Measurements from ENCODE around the gene VWA8. TPM values are rescaled to one million over a fixed set of nuclear protein-coding genes. Genes with fewer than 3 reads are reported as not detected.

The VWA8 gene
- total and polyA plus RNA-seq, 4 donors = 7.1 to 50.3 (median 12.4) TPM

GRCh38 chr13:41854758-41855157, 106.2 kb downstream of the VWA8 start (continued):
- no peak for TF ChIP-seq RAD21 (IDR thresholded peaks at IDR 0.05)

- WGBS = 96% methylated on average over 3 of the region's 3 CpGs
- TF ChIP-seq RAD21 (IDR thresholded peaks at IDR 0.05) (no peak), CTCF (IDR thresholded peaks at IDR 0.05; ENCODE audit: low read depth, low read length, missing input control) (no peak), GABPA (IDR thresholded peaks at IDR 0.05 in 1 of 2, conservative IDR thresholded peaks at IDR 0.05 in 1 of 2) (no peak), HNF4A (conservative IDR thresholded peaks at IDR 0.05) (no peak), RXRA (IDR thresholded peaks at IDR 0.05) (no peak), JUND (IDR thresholded peaks at IDR 0.05) (no peak), EGR1 (IDR thresholded peaks at IDR 0.05; ENCODE audit: low read depth in 2 of 2) (no peak), SP1 (IDR thresholded peaks at IDR 0.05) (no peak), FOXA2 (IDR thresholded peaks at IDR 0.05) (no peak)
- TF ChIP-seq, protein P1, sequence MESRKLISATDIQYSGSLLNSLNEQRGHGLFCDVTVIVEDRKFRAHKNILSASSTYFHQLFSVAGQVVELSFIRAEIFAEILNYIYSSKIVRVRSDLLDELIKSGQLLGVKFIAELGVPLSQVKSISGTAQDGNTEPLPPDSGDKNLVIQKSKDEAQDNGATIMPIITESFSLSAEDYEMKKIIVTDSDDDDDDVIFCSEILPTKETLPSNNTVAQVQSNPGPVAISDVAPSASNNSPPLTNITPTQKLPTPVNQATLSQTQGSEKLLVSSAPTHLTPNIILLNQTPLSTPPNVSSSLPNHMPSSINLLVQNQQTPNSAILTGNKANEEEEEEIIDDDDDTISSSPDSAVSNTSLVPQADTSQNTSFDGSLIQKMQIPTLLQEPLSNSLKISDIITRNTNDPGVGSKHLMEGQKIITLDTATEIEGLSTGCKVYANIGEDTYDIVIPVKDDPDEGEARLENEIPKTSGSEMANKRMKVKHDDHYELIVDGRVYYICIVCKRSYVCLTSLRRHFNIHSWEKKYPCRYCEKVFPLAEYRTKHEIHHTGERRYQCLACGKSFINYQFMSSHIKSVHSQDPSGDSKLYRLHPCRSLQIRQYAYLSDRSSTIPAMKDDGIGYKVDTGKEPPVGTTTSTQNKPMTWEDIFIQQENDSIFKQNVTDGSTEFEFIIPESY (IDR thresholded peaks at IDR 0.05) = no peak
- no peak for DNase-seq (ENCODE audit: low spot score)
Measured at GRCh38 chr13:41851351-41851750, 109.6 kb downstream of the VWA8 start.

DNA sequence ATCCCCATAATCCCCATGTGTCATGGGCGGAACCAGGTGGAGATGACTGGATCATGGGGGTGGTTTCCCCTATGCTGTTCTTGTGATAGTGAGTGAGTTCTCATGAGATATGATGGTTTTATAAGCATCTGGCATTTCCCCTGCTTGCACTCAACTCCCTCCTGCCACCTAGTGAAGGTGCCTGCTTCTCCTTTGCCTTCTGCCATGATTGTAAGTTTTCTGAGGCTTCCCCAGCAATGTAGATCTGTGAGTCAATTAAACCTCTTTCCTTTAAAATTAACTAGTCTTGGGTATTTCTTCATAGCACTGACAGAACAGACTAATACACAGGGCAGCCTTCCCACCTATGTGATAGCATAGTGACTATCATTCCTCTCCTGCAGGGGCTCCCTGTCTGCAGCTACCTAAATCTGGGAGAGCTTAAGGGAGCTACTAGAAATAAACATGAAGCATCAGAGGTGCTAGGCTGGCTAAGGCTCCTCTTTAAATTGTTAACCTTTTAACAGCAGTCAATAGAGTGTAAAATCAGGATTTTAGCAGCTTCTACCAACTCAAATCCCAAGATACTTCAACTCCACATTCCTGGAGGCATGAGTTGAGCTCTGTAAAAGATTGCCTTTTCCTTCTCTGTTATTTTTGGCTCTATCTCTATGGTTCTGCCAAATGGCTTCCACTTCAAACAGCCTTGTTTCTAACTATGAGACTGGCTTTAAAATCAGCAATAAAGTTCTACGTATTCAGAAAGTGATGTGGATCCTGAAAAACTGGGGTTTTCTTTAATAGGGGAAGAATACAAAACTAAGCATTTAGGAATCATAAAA, 112.3 kb downstream of the VWA8 start:
- no peaks in the 10 kb centered on the region for H3K4me1 ChIP-seq (ENCODE audit: control insufficient read depth in 4 of 4, insufficient read depth in 4 of 4, low read length in 3 of 4)

More at GRCh38 chr13:41851351-41851750, 109.6 kb downstream of the VWA8 start:
- no peaks in the 10 kb centered on the region for H3K9me3 ChIP-seq (ENCODE audit: control insufficient read depth in 4 of 4, low read length in 3 of 4)
- no peak overlapping the region for H3K4me3 ChIP-seq (ENCODE audit: low read depth in 1 of 3, low read length in 3 of 3)
- no peak overlapping the region for H3K9ac ChIP-seq (ENCODE audit: low read depth in 1 of 2, low read length in 2 of 2)
- H3K27me3 ChIP-seq (ENCODE audit: control insufficient read depth in 4 of 4, insufficient read depth in 4 of 4, low read length in 3 of 4) = no peaks in the 10 kb centered on the region
- peaks cover 0 to 11% (median 4%) of the 10 kb centered on the region in 4 donors for H3K36me3 ChIP-seq (ENCODE audit: control insufficient read depth in 4 of 4, insufficient read depth in 3 of 4, low read depth in 1 of 4, low read length in 3 of 4)
- H3K4me1 ChIP-seq (ENCODE audit: control insufficient read depth in 4 of 4, insufficient read depth in 4 of 4, low read length in 3 of 4) = no peaks in the 10 kb centered on the region
- H3K27ac ChIP-seq (ENCODE audit: low read depth in 1 of 2, low read length in 2 of 2) = no peak overlapping the region

More for the DNA sequence above, 112.3 kb downstream of the VWA8 start:
- Histone ChIP-seq H3K27me3 (ENCODE audit: control insufficient read depth in 4 of 4, insufficient read depth in 4 of 4, low read length in 3 of 4) (no peaks in the 10 kb centered on the region), H3K4me3 (ENCODE audit: low read depth in 1 of 3, low read length in 3 of 3) (no peak overlapping the region), H3K36me3 (ENCODE audit: control insufficient read depth in 4 of 4, insufficient read depth in 3 of 4, low read depth in 1 of 4, low read length in 3 of 4) (peaks cover 0 to 9% (median 4%) of the 10 kb centered on the region in 4 donors), H3K9ac (ENCODE audit: low read depth in 1 of 2, low read length in 2 of 2) (no peak overlapping the region), H3K9me3 (ENCODE audit: control insufficient read depth in 4 of 4, low read length in 3 of 4) (no peaks in the 10 kb centered on the region), H3K27ac (ENCODE audit: low read depth in 1 of 2, low read length in 2 of 2) (no peak overlapping the region)
- no peak for DNase-seq (ENCODE audit: low spot score)
- WGBS = 97% methylated on average over 2 of the region's 2 CpGs
- TF ChIP-seq SP1 (IDR thresholded peaks at IDR 0.05) (no peak), HNF4A (conservative IDR thresholded peaks at IDR 0.05) (no peak), RXRA (IDR thresholded peaks at IDR 0.05) (no peak), JUND (IDR thresholded peaks at IDR 0.05) (no peak), FOXA2 (IDR thresholded peaks at IDR 0.05) (no peak), MAX (IDR thresholded peaks at IDR 0.05) (no peak), ATF3 (IDR thresholded peaks at IDR 0.05) (no peak), GABPA (IDR thresholded peaks at IDR 0.05 in 1 of 2, conservative IDR thresholded peaks at IDR 0.05 in 1 of 2) (no peak), FOXA1 (IDR thresholded peaks at IDR 0.05) (no peak), YY1 (IDR thresholded peaks at IDR 0.05) (no peak), RAD21 (IDR thresholded peaks at IDR 0.05) (no peak)
- TF ChIP-seq, protein P1 (IDR thresholded peaks at IDR 0.05) = no peak
